NCI-H187 treated with DMSO at 0.1 percent for 48 hours (cell line): Measurements from ENCODE around the gene TBC1D7.

Experiments
- DNase-seq: peaks from one replicate; lab custom pipeline; 2025; lab: John Stamatoyannopoulos, UW

The TBC1D7 gene

DNA sequence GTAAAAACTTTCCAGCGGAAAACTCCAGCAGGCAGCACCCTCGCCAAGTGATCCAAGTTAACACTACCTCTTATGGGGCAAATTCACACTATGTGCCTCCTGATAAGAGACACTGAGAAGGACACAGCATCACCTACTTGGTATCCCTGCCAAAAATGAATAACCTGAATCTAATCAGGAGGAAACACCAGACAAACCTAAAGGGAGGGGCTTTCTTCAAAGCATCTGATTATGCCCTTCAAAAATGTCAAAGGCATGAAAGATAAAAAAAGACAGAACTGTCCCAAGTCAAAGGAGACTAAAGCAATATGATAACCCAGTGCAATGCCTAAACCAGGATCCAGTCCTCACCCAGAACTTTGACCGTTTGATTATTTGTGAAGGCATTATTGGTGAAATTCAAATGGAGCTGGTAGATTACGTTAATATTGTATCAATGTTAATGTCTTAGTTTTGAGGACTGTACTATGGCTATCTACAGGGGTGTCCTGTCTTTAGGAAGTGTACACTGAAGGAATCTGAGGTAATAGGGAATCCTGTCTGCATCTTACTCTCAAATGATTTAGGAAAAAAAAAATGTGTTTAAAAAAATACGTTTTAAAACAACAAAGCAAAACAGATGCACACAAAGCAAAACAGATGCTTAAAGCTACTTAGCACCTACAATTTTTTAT lies 8.3 kb downstream of the TBC1D7 start:
- no peak for DNase-seq

DNA sequence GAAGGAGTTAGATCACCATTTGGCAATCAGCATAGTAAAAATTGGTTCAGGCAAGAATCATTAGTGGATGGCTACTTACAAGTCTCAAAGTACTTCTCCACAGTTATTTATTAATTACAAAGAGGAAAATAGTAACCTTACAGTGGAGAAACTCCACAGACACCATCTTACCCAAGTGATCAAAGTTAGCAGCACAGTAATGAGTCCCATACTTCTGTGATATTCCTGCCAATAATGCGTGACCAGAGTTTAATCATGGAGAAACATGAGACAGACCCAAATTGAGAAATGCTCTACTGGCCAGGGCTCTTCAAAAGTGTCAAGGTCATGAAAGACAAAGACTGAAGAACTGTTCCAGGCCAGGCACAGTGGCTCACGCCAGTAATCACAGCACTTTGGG lies 9.5 kb downstream of the TBC1D7 start:
- DNase-seq: no peak

DNA sequence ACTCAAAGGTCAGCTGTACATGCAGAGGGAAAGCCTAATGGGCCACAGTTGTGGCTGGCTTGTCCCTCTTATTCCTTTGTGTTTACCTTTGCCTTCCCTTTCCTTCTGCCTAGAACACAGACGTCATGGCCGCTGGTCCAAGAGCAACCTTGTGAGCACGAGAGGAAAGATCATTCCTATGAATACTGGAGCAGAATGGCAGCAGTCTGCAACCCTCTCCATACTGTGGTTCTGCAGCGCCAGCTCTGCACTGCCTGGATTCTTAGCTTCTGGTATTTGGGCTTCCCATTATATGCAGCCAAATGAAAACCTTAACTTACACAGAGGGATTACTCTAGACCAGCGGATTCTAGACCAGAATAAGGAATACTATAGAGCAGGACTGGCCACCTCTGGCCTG lies 12.4 kb downstream of the TBC1D7 start:
- no peak for DNase-seq

DNA sequence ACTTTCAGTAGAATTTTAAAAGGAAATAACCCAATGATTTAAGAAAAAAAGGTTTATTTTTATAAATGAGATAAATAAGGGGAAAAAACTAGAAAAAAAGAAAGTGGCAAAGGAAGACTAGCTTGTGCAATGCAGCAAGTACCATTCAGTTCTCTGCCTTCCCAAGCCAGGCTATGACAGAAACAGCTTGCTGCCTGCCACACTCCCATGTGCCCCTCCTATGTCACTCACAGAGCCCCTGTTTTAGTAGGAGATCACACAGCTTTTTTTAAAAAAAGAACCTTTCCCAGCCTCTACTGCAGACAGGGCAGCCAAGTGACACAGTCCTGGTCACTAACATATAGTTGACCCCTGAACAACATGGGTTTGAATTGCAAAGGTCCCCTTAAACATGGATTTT lies 13.5 kb downstream of the TBC1D7 start:
- no peak for DNase-seq

DNA sequence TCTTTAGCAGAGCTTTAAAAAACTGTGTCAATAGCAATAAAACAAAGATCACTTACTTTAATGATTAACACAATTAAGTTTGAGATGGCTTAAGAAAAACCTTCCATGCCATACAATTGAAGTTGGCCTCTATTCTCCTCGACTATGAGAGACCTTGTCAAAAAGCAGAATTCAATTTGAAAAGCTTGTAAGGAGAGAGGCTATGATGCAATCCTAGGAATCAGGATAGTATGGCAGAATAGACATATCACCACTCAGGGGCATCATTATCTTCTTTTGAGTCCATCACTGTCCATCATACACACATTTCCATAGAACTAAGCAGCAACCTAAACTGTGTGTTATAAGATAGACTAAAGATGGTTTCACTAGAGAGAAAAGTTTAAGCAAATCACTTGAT lies 17.2 kb downstream of the TBC1D7 start:
- no peak for DNase-seq

DNA sequence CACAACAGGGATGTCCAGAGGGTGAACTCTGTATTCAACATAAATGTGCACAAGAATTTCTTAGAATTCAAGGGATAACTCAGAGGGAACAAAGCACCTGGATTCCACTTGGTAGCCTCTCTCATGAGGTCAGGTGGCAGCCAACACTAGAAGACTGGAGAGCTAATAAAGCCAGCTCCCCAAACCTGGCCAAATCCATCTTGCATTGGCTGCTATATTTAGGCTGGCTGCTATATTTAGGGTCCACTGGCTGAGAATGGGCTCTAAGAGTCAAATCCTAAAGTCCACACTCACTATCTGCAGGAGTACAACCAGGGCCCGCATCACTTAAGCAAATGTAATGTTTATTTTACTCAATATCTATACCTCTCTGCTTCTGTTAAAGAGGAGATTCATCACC lies 20.0 kb downstream of the TBC1D7 start:
- no peak for DNase-seq

DNA sequence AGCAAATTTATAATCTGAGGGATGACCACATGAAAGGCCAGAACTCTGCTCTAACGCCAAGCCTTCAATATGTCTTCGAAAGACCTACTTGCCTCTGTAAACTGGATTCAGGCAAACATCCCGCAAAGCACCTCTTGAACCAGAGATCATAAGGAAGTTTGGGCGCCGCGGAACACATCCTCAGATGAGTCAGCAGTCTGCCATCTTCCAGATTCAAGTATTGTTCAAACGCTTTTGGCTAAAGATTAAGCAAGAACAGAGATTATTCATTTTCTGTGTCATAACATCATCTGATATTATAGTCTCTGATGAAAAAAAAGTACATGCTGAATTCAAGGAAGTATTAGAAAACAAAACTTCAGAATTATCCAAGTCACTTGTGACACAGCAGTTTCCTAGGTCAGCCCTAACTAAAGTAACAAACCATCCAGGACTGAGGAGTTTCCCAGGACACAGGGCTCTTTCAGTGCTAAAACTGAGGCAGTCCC lies 20.8 kb downstream of the TBC1D7 start:
- DNase-seq: no peak

DNA sequence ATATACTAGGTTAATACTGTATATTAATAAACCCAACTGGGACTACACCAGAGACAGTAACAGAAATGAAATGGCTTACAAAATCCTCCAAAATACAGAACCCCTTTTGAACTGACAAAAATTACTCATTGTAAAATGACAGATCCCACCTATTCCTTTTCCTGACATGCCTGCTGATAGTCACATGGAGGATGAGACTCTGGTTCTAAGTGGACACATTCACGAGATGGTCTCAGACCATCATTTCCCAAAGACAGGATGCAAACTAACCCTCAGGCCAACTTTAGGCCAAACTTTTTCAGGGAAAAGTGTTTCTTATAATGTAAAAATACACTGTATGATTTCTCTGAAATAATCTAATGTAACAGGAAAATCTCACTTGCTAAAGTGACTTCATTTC lies 22.5 kb downstream of the TBC1D7 start:
- DNase-seq: no peak

DNA sequence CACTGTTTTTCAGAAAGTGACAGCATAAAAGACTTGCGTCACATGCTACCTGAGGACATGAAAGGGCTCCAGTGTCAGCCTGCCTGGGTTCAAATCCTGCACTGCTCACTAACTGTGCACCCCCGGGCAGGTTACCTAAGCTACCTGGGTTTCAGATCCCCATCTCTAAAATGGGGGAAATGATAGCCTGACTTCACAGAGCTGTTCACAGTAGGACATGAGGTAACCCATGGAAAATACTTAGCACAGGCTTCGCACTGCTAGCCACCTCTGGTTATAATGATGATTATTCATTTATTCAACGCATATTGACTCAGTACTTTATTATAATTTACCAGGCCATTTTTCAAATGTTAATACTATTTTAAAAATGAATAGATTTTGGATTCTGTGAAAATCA lies 23.0 kb downstream of the TBC1D7 start:
- DNase-seq: no peak

DNA sequence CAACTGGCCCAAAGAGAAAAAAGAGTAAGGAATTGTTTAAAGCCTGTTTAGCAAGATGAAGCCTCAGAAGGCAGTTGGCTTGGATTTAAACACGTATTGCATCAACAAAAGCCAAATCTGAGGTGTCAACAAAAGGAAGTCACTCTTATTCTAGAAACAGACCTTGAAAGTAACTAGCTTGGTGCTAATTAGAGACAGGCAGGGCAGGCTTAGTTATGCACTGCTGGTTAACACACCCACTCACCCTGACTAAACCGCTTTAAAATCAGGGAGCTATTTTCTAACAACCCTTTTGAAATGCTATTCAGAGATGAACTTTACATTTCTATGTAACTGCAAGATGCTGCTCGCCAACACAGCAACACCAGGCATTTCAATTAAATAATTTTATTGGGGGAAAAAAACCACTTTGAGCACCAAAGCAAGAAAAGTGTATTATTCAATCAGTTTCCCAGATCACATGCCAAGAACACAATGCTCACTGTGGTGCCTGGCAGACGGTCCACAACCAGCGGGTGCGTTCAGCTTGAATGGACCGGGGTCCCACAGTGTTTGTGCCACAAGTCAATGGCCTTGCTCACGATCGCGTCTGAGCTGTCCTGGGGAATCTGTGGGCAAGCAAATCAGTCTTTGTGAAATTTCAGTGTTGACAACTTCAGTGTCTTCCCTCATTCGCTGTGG lies 23.6 kb downstream of the TBC1D7 start:
- no peak for DNase-seq

DNA sequence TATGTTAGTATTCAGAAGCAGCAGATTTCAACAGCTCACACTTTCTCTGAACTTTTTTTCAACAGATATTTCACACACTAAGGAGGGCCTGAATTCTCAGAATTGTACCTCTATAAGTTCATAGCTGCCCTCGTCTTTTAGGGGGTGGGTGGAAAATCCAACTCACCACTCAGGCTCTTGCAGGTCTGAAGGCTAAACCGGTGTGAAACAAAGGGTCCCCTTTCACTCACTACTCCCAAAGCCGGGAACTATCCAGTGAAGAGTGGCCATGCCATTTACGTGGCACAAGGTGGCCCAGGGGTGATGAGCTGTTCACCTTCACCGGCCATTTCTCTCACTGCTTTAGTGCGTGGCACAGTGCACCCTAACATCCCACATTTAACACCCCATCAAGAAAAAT lies 24.2 kb downstream of the TBC1D7 start:
- DNase-seq: no peak

DNA sequence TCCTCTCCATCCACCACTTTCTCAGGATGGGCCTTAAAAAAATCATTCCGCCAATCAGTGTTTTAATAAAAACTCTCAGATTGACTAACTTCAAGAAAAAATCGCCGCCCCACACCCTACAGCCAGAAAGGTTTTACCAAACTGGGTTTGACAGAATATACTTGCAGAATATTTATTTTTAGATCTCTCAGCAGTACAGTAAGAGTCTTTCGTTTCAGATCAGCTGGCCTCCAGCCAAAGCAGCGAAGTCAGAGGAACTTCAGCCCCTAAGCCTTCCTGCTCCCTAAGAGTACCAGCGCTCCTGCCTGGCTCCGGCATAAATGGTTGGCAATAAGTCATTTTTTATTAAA lies 24.7 kb downstream of the TBC1D7 start:
- no peak for DNase-seq

DNA sequence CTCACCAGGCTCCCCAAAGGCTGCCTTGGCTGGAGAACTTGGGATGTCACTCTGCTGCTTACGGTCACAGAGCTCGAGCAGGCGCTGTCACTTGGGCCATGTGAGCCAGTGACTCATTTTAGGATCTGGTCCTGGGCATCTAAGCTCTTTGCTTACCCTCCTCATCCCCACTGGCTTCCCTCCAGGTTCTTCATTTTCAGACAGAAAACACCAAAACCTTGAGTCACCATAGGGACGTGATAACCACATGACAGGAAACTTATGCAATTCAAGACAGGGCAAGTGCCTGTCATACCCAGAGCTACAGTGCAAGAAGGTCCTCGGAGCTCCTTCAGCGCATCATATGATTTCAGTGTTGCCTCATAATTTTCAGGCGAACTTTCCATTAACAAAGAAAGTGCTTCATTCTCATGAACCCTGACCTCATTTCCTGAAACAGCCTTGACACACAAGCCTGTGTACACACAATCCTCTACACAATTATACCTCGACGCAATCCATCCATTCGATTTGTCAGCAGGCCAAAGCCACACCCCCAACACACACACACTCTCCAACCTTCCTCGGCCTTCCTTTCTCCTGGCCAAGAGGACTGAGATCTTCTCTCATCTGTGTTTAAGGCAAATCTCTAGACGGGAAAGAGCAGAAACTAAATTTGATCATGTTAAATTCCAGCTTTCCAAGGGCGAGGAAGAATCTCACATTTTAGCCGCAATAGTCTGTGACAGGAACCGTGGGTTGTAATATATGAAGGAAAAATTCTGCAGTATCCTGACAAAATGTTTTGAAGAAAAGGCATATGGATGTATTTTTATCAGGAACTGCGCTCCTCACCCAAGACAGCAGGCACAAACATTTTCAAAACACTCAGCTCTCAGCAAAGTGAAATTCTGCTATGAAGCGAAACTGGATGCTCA lies 25.3 kb downstream of the TBC1D7 start:
- peak; percentile 15 for DNase-seq

DNA sequence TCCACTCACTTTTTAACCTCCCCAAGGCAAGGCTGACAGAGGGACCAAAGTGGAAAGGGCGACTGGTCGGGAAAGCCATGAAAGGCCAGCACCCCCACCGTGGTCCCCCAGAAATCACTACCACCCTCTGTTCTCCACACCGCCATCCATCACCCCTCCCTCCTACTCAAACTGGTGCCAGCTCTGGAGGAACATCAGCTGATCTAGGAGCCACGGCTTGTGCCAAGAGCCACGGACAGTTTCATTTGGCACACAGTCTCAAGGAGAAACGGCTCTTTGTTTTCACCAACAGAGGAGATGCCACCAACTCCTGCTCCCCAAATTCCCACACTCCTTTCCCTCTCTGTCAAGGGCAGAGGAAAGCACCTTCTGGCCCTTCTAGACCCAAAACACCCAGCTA lies 26.0 kb downstream of the TBC1D7 start:
- no peak for DNase-seq

DNA sequence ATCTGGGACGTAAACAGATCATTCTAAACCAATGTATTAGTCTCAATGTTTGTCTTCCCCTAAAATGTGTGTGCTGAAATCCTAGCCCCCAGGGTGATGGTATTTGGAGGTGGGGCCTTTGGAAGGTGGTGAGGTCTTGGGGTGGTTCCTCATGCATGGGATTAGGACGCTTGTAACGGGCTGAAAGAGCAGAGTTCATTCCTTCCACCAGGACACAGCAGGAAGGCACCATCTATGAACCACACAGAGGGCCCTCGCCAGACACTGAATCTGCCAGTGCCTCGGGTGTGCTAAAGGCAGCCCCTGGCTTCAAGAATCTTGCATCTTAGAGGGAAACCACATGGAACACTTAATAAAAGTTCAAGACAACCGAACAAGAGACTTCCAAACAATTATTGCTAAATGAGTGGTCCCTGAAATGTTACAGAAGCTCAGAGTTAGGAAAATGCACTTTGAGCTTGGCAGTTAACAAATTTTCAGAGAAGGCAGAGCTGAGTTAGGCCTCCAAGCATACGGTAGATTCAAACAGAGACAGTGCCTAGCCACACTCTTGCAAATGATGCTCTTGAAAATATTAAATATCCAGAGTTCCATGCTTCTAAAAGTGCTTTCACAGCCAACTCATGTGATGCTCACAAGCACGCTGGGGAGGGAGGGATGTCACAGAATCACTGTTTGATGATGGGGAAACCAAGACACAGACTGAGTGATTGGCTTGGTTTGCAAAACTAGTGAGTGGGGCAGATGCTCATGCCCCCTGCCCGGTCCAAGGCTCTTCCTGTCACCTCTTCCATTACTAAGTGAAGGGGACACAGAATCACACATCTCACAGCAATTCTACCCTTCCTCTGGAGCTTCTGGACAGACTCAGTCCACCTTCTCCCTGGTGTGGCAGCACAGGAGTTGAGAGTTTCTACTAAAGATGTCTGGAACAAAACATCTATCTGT lies 27.4 kb downstream of the TBC1D7 start:
- no peak for DNase-seq

DNA sequence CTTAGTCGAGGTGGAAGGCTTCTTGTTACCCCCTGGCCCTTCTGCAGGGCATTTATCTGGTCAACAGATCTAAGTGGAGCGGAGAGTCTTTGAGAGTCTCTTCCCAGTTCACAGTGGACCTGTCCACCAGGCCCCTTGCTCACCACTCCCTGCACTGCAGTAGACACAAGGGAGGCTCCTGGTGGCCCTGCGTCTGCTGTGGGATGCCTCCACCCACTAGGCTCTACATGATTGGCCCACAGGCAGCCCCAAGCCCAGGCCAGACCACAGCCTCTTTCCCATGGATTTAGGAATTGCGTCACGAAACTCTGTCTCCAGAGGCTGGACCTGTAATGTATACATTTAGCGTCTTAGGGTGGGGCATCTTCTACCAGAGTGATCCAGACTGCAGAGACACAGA lies 28.4 kb downstream of the TBC1D7 start:
- no peak for DNase-seq

DNA sequence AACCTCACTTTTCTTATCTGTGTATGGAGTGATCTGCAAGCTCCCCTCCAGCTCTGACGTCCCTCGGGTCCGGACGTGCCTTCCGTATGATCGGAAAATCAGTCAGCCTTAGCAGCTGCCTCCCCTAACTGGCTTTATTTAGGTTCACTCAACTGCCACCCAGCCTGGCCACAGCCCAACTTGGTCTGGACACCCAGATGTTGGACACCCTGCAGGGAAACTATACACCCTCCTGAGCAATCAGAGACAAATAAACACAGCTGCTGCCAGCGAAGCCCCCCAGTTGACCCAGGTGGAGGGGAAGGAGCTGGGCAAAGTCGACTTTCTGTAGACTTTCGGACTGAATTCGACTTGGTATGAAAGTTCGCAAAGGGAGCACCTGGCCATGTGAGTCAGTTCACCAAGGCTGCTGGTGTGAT lies 28.9 kb downstream of the TBC1D7 start:
- no peak for DNase-seq

DNA sequence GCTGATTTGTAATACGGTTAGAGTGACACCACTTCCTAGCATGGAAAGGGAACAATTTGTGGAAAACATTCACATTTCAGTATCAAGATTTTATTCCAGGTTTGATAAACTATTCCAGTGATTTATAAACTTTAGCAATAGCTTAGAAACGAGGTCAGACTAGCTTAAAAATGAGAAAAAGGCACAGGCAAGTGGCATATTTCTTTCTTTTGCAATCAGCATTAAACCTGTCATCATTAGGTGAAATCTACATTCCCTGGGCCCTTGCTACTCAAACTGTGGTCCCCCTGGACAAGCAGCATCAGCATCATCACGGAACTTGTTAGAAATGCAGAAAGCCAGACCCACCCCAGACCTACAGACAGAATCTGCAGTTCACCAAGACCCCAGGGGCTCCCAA lies 29.9 kb downstream of the TBC1D7 start:
- DNase-seq: no peak

DNA sequence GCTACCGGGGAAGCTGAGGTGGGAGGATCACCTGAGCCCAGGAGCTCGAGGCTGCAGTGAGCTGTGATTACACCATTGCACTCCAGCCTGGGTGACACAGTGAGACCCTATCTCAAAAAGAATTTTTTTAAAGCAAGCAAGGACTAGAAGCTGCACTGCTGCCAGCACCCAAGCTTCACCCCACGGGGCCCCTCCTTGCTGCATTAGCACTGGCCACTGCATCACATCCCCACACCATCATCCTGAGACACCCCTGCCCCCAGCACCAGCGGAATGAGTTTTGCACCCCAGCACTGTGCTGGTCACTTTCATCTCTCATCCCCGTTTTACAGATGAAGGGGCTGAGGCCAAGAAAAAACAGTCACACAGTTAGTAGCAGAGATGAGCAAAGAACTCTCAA lies 30.9 kb downstream of the TBC1D7 start:
- DNase-seq: no peak

DNA sequence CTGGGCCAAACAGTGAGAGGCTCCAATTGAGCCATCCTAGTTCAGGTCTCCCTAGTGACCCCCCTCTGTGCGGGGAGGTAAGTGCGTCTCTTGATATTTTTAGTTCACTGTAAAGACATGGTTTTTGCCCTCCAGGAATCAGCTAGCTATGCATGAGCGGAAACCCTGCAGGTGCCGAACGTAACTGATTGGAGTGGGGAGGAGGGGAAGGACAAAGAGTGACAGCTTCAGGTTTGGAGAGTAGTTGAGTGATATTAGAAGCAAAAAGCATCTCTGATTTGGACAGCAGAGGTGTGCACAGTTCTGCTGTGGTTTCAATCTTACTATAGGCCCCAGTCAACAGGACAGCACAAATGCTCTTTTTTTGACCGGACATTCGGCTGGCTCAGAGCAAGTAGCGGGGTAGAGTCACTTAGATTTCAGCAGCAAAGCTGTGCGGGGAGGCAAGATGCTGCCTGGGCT lies 31.8 kb downstream of the TBC1D7 start:
- DNase-seq: peak; percentile 87

DNA sequence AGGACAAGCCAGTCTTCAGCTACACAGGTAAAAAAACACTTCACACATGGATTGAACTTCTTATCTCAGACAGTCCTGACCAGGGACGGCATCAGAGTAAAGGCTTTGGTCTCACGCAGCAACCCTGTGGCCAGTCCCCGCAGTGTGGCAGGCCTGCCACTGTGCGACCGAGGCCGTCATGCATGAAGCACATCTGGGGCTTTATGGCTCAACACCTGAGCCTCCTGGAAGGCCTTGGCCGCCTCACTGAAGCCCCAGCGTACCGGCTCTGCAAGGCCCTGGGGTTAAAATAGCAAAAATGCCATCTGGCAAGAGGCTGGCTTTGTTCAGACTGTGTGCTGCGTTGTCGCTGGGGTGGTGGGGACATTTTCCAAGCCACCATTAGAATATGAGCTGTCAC lies 32.8 kb downstream of the TBC1D7 start:
- DNase-seq: no peak
